ENCODE results near the gene LRP1-AS.

DNA sequence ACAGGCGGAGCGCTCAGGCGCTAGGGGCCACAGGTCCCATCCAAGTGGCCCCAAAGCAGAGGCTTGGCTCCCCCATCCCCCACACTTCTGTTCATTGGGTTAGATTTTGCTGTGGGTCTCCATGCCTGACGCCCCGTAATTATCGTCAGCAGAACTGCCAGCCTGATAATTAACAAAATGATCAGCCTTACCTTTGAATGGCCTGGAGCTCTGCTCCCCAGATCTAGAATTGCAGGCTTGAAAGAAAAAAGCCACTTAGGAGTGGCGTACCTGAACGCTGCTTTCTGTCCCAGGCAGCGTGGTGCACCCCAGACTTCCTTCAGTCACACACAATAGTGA is 28.7 kb upstream of the LRP1-AS start:
- TF ChIP-seq, protein P1, sequence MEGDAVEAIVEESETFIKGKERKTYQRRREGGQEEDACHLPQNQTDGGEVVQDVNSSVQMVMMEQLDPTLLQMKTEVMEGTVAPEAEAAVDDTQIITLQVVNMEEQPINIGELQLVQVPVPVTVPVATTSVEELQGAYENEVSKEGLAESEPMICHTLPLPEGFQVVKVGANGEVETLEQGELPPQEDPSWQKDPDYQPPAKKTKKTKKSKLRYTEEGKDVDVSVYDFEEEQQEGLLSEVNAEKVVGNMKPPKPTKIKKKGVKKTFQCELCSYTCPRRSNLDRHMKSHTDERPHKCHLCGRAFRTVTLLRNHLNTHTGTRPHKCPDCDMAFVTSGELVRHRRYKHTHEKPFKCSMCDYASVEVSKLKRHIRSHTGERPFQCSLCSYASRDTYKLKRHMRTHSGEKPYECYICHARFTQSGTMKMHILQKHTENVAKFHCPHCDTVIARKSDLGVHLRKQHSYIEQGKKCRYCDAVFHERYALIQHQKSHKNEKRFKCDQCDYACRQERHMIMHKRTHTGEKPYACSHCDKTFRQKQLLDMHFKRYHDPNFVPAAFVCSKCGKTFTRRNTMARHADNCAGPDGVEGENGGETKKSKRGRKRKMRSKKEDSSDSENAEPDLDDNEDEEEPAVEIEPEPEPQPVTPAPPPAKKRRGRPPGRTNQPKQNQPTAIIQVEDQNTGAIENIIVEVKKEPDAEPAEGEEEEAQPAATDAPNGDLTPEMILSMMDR (IDR thresholded peaks at IDR 0.05), result no peak
- TF ChIP-seq POLR2A (IDR thresholded peaks at IDR 0.05), result no peak
